ENCODE results near the gene HCST. TPM values are rescaled to one million over a fixed set of nuclear protein-coding genes. Genes with fewer than 3 reads are reported as not detected.

HCST gene
- total RNA-seq, 2 donors from 2014 or later = 4.9 TPM; not detected in 1

DNA sequence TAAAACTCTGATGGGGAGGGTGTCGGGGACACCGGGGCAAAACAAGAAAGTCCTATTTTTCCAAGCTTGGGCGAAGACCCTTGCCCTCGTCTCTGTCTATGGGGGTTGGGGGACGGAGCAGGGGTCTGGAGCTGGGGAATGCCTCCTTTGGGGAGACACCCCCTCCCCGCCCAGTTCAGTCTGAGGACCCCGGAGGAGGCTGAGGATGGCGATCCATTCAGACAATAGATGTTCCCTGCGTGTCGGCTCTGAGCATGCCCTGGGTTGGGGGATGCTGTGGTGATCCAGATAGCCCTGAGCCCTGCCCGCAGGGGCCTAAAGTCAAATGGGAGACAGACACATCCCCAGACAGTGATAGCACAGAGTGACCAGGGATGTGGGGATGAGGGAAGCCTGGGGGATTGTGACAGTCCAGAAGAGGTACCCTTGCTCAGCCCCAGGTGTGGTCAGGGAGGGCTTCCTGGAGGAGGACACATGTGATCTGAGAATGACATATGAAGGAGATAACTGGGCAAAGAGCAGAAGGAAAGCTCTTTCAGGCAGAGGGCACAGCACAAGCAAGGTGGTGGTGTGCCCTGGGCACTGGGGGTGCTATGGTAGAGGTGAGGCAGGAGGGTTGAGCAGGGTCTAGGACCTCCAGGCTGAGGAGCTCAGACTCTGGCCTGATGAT is 42.9 kb downstream of the HCST start:
- intact Hi-C loops (cut with DNase I) = no loop called here
- peaks cover 0 to 3% of the 10 kb centered on the region in 2 donors for H3K36me3 ChIP-seq
- 90% methylated on average over 11 of the region's 11 CpGs for WGBS

DNA sequence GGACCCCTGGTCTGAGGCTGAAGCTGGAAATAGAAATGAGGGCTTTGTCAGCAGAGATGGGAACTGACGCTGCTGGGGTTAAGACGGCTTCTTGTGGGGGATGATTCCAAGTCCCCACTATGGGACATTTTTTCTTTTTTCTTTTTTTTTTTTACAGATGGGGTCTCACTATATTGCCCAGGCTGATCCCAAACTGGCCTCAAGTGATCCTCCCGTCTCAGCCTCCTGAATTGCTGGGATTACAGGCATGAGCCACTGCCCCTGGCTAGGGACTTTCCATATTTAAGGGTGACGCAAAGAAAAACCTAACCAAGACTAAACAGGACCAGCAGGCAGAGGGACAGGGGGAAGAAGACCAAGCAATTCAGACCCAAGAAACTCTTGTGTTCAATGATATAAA is 43.9 kb downstream of the HCST start:
- WGBS = 93% methylated on average over 4 of the region's 4 CpGs
- Histone ChIP-seq H3K4me1 (replicated peaks) (no peaks in the 10 kb centered on the region), H3K27ac (no peak overlapping the region), H3K36me3 (peaks cover 0 to 3% of the 10 kb centered on the region in 2 donors), H3K9me3 (no peaks in the 10 kb centered on the region), H3K4me3 (no peak overlapping the region), H3K27me3 (replicated peaks; ENCODE audit: insufficient read depth) (no peaks in the 10 kb centered on the region)
- no peak for DNase-seq (ENCODE audit: low spot score)
- intact Hi-C loops (cut with DNase I) = no loop called here
- TF ChIP-seq, protein P1, sequence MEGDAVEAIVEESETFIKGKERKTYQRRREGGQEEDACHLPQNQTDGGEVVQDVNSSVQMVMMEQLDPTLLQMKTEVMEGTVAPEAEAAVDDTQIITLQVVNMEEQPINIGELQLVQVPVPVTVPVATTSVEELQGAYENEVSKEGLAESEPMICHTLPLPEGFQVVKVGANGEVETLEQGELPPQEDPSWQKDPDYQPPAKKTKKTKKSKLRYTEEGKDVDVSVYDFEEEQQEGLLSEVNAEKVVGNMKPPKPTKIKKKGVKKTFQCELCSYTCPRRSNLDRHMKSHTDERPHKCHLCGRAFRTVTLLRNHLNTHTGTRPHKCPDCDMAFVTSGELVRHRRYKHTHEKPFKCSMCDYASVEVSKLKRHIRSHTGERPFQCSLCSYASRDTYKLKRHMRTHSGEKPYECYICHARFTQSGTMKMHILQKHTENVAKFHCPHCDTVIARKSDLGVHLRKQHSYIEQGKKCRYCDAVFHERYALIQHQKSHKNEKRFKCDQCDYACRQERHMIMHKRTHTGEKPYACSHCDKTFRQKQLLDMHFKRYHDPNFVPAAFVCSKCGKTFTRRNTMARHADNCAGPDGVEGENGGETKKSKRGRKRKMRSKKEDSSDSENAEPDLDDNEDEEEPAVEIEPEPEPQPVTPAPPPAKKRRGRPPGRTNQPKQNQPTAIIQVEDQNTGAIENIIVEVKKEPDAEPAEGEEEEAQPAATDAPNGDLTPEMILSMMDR (IDR thresholded peaks at IDR 0.05) = no peak
- TF ChIP-seq POLR2A (IDR thresholded peaks at IDR 0.05) (no peak), POLR2AphosphoS5 (IDR thresholded peaks at IDR 0.05) (no peak)

More for the DNA sequence above, 42.9 kb downstream of the HCST start:
- TF ChIP-seq POLR2A (IDR thresholded peaks at IDR 0.05) (no peak), POLR2AphosphoS5 (IDR thresholded peaks at IDR 0.05) (no peak)
- TF ChIP-seq, protein P1 (IDR thresholded peaks at IDR 0.05) = no peak
- DNase-seq (ENCODE audit: low spot score) = no peak
- Histone ChIP-seq H3K9me3 (no peaks in the 10 kb centered on the region), H3K4me3 (no peak overlapping the region), H3K4me1 (replicated peaks) (no peaks in the 10 kb centered on the region), H3K27me3 (replicated peaks; ENCODE audit: insufficient read depth) (no peaks in the 10 kb centered on the region), H3K27ac (no peak overlapping the region)

DNA sequence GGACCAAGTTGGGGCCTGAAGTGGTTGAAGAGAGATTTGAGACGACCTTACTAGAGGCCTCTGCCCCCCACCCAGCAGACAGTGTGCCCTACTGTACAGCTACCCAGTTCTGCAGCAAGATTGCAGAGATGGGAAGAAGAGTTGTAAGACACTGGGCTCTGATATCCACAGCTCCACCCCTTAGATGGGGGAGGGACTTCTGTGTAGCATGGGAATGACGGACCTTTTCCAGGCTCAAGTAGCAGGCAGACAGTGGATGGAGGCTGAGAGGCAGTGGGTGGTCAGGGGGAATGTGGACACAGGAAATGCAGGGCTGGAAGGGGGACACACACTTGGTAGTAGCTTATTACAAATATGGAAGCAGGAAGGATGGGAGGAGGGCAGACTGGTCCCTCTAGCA is 46.8 kb downstream of the HCST start:
- intact Hi-C loops (cut with DNase I) = no loop called here
- TF ChIP-seq POLR2A (IDR thresholded peaks at IDR 0.05) = no peak
- TF ChIP-seq POLR2AphosphoS5 (IDR thresholded peaks at IDR 0.05) = no peak
- TF ChIP-seq, protein P1 (IDR thresholded peaks at IDR 0.05) = no peak
- no peak overlapping the region for H3K4me3 ChIP-seq
- H3K27ac ChIP-seq = no peak overlapping the region
- WGBS = 37% methylated on average over 2 of the region's 2 CpGs
- DNase-seq (ENCODE audit: low spot score) = no peak
- no peaks in the 10 kb centered on the region for H3K9me3 ChIP-seq
- no peaks in the 10 kb centered on the region for H3K4me1 ChIP-seq (replicated peaks)
- H3K36me3 ChIP-seq = peaks cover 0 to 3% of the 10 kb centered on the region in 2 donors
- H3K27me3 ChIP-seq (replicated peaks; ENCODE audit: insufficient read depth) = no peaks in the 10 kb centered on the region

Small RNAs within 50 kb of the gene (small RNA-seq; reads per million reads assigned to genes)
- gene RN7SL402P = 0 reads per million in 2 donors

Other genes starting within 250 kb of the HCST start
- gene UPK1A, start 236.0 kb upstream of the HCST start, total RNA-seq = 1 to 10 TPM; 3.8 to 5.5 TPM
- gene ZBTB32, start 198.0 kb upstream of the HCST start, total RNA-seq = 1 to 10 TPM in 1 of 2 donors, not detected in 1; 3.1 TPM
- gene KMT2B, start 184.5 kb upstream of the HCST start, total RNA-seq = 10 to 100 TPM; 32.3 to 89.5 TPM
- 10 to 100 TPM in 1 of 2 donors, 1 to 10 TPM in 1; 9.4 to 16.1 TPM for gene IGFLR1, start 160.1 kb upstream of the HCST start, total RNA-seq
- gene U2AF1L4, start 157.1 kb upstream of the HCST start, total RNA-seq = 10 to 100 TPM; 14.6 to 45.0 TPM
- 10 to 100 TPM; 39.9 to 65.2 TPM for gene PSENEN, start 156.9 kb upstream of the HCST start, total RNA-seq
- 10 to 100 TPM in 1 of 2 donors, 1 to 10 TPM in 1; 4.2 to 13.0 TPM for gene LIN37, start 154.0 kb upstream of the HCST start, total RNA-seq
- gene HSPB6, start 145.5 kb upstream of the HCST start, total RNA-seq = 10 to 100 TPM; 32.2 to 78.5 TPM
- gene PROSER3, start 144.4 kb upstream of the HCST start, total RNA-seq = 10 to 100 TPM; 13.6 to 19.2 TPM
- 10 to 100 TPM; 13.2 to 38.1 TPM for gene ARHGAP33, start 127.0 kb upstream of the HCST start, total RNA-seq
- gene PRODH2, start 89.7 kb upstream of the HCST start, total RNA-seq = not detected
- gene NPHS1, start 50.0 kb upstream of the HCST start, total RNA-seq = under 1 TPM in 1 of 2 donors, not detected in 1; 0.23 TPM
- 1 to 10 TPM in 1 of 2 donors, not detected in 1; 1.2 TPM for gene KIRREL2, start 45.6 kb upstream of the HCST start, total RNA-seq
- gene APLP1, start 34.0 kb upstream of the HCST start, total RNA-seq = 10 to 100 TPM in 1 of 2 donors, 1 to 10 TPM in 1; 3.6 to 38.0 TPM
- 10 to 100 TPM in 1 of 2 donors, 1 to 10 TPM in 1; 5.6 to 10.8 TPM for gene NFKBID, start 2.0 kb upstream of the HCST start, total RNA-seq
- 10 to 100 TPM; 30.6 to 60.7 TPM for gene TYROBP, start 5.8 kb downstream of the HCST start, total RNA-seq
- gene LRFN3, start 33.8 kb downstream of the HCST start, total RNA-seq = 10 to 100 TPM; 21.7 to 32.3 TPM
- gene SDHAF1, start 92.7 kb downstream of the HCST start, total RNA-seq = 10 to 100 TPM; 32.4 to 75.1 TPM
- gene SYNE4, start 106.3 kb downstream of the HCST start, total RNA-seq = 10 to 100 TPM; 14.2 to 41.1 TPM
- 10 to 100 TPM; 42.0 to 49.0 TPM for gene ALKBH6, start 111.7 kb downstream of the HCST start, total RNA-seq
- gene CLIP3, start 130.3 kb downstream of the HCST start, total RNA-seq = 10 to 100 TPM in 1 of 2 donors, 1 to 10 TPM in 1; 7.4 to 31.2 TPM
- 10 to 100 TPM; 12.0 to 21.9 TPM for gene THAP8, start 151.8 kb downstream of the HCST start, total RNA-seq
- gene WDR62, start 152.4 kb downstream of the HCST start, total RNA-seq = 10 to 100 TPM in 1 of 2 donors, under 1 TPM in 1; 0.64 to 28.6 TPM
- gene OVOL3, start 208.6 kb downstream of the HCST start, total RNA-seq = not detected
- gene POLR2I, start 212.3 kb downstream of the HCST start, total RNA-seq = 10 to 100 TPM; 45.6 to 56.7 TPM
- 100 to 1,000 TPM; 119 to 212 TPM for gene TBCB, start 212.9 kb downstream of the HCST start, total RNA-seq
- 100 to 1,000 TPM; 168 to 196 TPM for gene CAPNS1, start 237.5 kb downstream of the HCST start, total RNA-seq
- 10 to 100 TPM in 1 of 2 donors, 1 to 10 TPM in 1; 6.5 to 28.8 TPM for gene COX7A1, start 249.9 kb downstream of the HCST start, total RNA-seq